Caki2 (cell line): ENCODE data around the gene CNKSR3. TPM values are rescaled to one million over a fixed set of nuclear protein-coding genes. Genes with fewer than 3 reads are reported as not detected.
"Not testable (repeated sequence)": the region's sequence is repeated elsewhere in the genome, so short reads cannot be mapped to it uniquely, and the experiment has no call there.

ENCODE experiments used
- DNase-seq: peaks from one replicate; pipeline ENCODE4 v3.0.0-alpha.2; 2015; ENCODE audit warnings: low read depth
- in situ Hi-C: cut with HindIII; loops from 2 replicates; pipeline ENCODE4 v1.10.0; 2016; ENCODE audit warnings: low sequenced_read_pairs, low pct_unique_long_range_greater_than_20kb, mixed read lengths
- total RNA-seq: library from RNA; depleted of rRNA; stranded (reverse); fragments of >200 nt; shearing (Covaris generic); gene quantifications from 2 replicates; pipeline ENCODE4 v1.2.3, GENCODE V29; 2014; ENCODE audit warnings: low replicate concordance

The CNKSR3 gene
- total RNA-seq, 1 experiment from 2014 or later: 23.0 TPM

- DNase-seq: no peak
- in situ Hi-C loops: no loop called here
These were observed 24.0 kb upstream of the CNKSR3 start for GRCh38 chr6:154534531-154534930.

GRCh38 chr6:154532426-154532825, 21.9 kb upstream of the CNKSR3 start:
- no peak for DNase-seq
- in situ Hi-C loops: no loop called here

GRCh38 chr6:154529957-154530356, 19.5 kb upstream of the CNKSR3 start:
- in situ Hi-C loops: no loop called here

GRCh38 chr6:154528310-154528915, 17.9 kb upstream of the CNKSR3 start:
- in situ Hi-C loops: no loop called here
- no peak for DNase-seq

More at GRCh38 chr6:154529957-154530356, 19.5 kb upstream of the CNKSR3 start:
- no peak for DNase-seq

GRCh38 chr6:154526996-154527395, 16.5 kb upstream of the CNKSR3 start:
- no peak for DNase-seq
- in situ Hi-C loops: no loop called here

GRCh38 chr6:154522576-154522975, 12.1 kb upstream of the CNKSR3 start:
- no peak for DNase-seq
- in situ Hi-C loops: no loop called here

GRCh38 chr6:154521412-154521811, 10.9 kb upstream of the CNKSR3 start:
- in situ Hi-C loops: no loop called here
- no peak for DNase-seq

GRCh38 chr6:154520280-154520679, 9.8 kb upstream of the CNKSR3 start:
- DNase-seq: no peak
- in situ Hi-C loops: no loop called here

GRCh38 chr6:154518396-154518795, 7.9 kb upstream of the CNKSR3 start:
- in situ Hi-C loops: no loop called here
- no peak for DNase-seq

GRCh38 chr6:154516276-154516675, 5.8 kb upstream of the CNKSR3 start:
- no peak for DNase-seq
- in situ Hi-C loops: no loop called here

- in situ Hi-C loops: no loop called here
- no peak for DNase-seq
These were observed 5.3 kb upstream of the CNKSR3 start for GRCh38 chr6:154515826-154516225.

GRCh38 chr6:154515076-154515475, 4.6 kb upstream of the CNKSR3 start:
- DNase-seq, in situ Hi-C loops: not testable (repeated sequence)

- in situ Hi-C loops: no loop called here
- no peak for DNase-seq
These were observed 4.0 kb upstream of the CNKSR3 start for GRCh38 chr6:154514481-154514880.

GRCh38 chr6:154513601-154514320, 3.3 kb upstream of the CNKSR3 start:
- in situ Hi-C loops: no loop called here
- no peak for DNase-seq

- DNase-seq: no peak
- in situ Hi-C loops: no loop called here
These were observed 1.7 kb upstream of the CNKSR3 start for GRCh38 chr6:154512201-154512600.

- DNase-seq: no peak
- in situ Hi-C loops: no loop called here
These were observed 1.3 kb upstream of the CNKSR3 start for GRCh38 chr6:154511791-154512190.

- in situ Hi-C loops: no loop called here
- peak; percentile 29 for DNase-seq
These were observed 903 bp downstream of the CNKSR3 start for GRCh38 chr6:154509421-154510143.

GRCh38 chr6:154508573-154509375, 1.7 kb downstream of the CNKSR3 start:
- in situ Hi-C loops: no loop called here
- DNase-seq: peak; percentile 41
